Endothelial cell (in vitro differentiated cells): Measurements from ENCODE around the gene YJEFN3. TPM values are rescaled to one million over a fixed set of nuclear protein-coding genes. Genes with fewer than 3 reads are reported as not detected.

ENCODE experiments used
- DNase-seq: peaks from one replicate; pipeline ENCODE4 v3.0.0; 2021; ENCODE audit warnings: low spot score
- H3K27ac Mint-ChIP-seq: one replicate; pipeline ENCODE4 v1.8.0; 2021; ENCODE audit warnings: mixed read lengths, inconsistent platforms; ENCODE audit not compliant: unreplicated experiment
- H3K27me3 Mint-ChIP-seq: one replicate; pipeline ENCODE4 v1.8.0; 2021; ENCODE audit warnings: mild to moderate bottlenecking, moderate library complexity, mixed read lengths, inconsistent platforms; ENCODE audit not compliant: unreplicated experiment
- H3K36me3 Mint-ChIP-seq: one replicate; pipeline ENCODE4 v1.8.0; 2021; ENCODE audit warnings: mild to moderate bottlenecking, low read depth, mixed read lengths, inconsistent platforms; ENCODE audit not compliant: unreplicated experiment
- H3K4me1 Mint-ChIP-seq: one replicate; pipeline ENCODE4 v1.8.0; 2021; ENCODE audit warnings: mild to moderate bottlenecking, mixed read lengths, inconsistent platforms; ENCODE audit not compliant: unreplicated experiment
- H3K4me3 Mint-ChIP-seq: one replicate; pipeline ENCODE4 v1.8.0; 2021; ENCODE audit warnings: mild to moderate bottlenecking, mixed read lengths, inconsistent platforms; ENCODE audit not compliant: unreplicated experiment
- H3K9me3 Mint-ChIP-seq: one replicate; pipeline ENCODE4 v1.8.0; 2021; ENCODE audit warnings: mixed read lengths, inconsistent platforms; ENCODE audit not compliant: unreplicated experiment
- total RNA-seq: library from RNA; stranded (reverse); fragmentation: NEBNext Ultra II Directional; extraction: Animal tissue kit (Norgen Biotek cat#: 25700); gene quantifications from one replicate; pipeline ENCODE4 v1.2.1, GENCODE V29; 2021; ENCODE audit not compliant: unreplicated experiment
- TF ChIP-seq, protein P1 (sequence below): fragments of 200-600 bp; sonication (generic); IDR thresholded peaks from one replicate; pipeline ENCODE4 v1.5.0; 2021; ENCODE audit warnings: antibody characterized with exemption; ENCODE audit not compliant: unreplicated experiment

The YJEFN3 gene
- total RNA-seq, 1 donor from 2014 or later, result 5.2 TPM

GRCh38 chr19:19507354-19507753, 21.4 kb upstream of the YJEFN3 start:
- Mint-ChIP-seq H3K9me3 (no peaks in the 10 kb centered on the region), H3K4me3 (no peak overlapping the region), H3K27ac (no peak overlapping the region), H3K4me1 (no peaks in the 10 kb centered on the region), H3K27me3 (peaks cover 11% of the 10 kb centered on the region), H3K36me3 (peaks cover 28% of the 10 kb centered on the region)
- DNase-seq, result no peak
- TF ChIP-seq, protein P1, sequence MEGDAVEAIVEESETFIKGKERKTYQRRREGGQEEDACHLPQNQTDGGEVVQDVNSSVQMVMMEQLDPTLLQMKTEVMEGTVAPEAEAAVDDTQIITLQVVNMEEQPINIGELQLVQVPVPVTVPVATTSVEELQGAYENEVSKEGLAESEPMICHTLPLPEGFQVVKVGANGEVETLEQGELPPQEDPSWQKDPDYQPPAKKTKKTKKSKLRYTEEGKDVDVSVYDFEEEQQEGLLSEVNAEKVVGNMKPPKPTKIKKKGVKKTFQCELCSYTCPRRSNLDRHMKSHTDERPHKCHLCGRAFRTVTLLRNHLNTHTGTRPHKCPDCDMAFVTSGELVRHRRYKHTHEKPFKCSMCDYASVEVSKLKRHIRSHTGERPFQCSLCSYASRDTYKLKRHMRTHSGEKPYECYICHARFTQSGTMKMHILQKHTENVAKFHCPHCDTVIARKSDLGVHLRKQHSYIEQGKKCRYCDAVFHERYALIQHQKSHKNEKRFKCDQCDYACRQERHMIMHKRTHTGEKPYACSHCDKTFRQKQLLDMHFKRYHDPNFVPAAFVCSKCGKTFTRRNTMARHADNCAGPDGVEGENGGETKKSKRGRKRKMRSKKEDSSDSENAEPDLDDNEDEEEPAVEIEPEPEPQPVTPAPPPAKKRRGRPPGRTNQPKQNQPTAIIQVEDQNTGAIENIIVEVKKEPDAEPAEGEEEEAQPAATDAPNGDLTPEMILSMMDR, result no peak

- Mint-ChIP-seq H3K9me3 (no peaks in the 10 kb centered on the region), H3K27me3 (peaks cover 7% of the 10 kb centered on the region), H3K4me3 (no peak overlapping the region), H3K27ac (no peak overlapping the region), H3K4me1 (no peaks in the 10 kb centered on the region), H3K36me3 (peaks cover 20% of the 10 kb centered on the region)
- TF ChIP-seq, protein P1, result no peak
- DNase-seq, result no peak
Observed at GRCh38 chr19:19508217-19508616, 20.5 kb upstream of the YJEFN3 start.

DNA sequence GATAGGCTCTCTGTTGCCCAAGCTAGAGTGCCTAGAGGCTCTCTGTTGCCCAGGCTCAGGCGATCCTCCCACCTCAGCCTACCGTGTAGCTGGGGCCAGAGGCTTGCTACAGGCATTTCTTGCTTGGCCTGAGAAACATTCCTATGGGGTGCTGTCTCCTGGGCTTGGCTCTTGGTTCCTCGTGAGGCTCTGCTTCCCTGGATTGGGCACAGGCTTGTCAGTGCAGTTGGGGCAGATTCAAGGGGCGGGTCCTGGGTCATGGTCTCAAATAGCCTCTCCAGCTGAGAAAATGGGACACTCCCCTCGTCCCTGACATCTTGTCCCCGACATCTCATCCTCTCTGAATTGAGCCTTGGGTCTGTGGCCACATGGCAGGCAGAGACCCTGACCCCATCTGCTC, 18.3 kb upstream of the YJEFN3 start:
- TF ChIP-seq, protein P1, result no peak
- H3K36me3 Mint-ChIP-seq, result peaks cover 11% of the 10 kb centered on the region
- DNase-seq, result no peak
- H3K9me3 Mint-ChIP-seq, result no peaks in the 10 kb centered on the region
- H3K27me3 Mint-ChIP-seq, result peaks cover 7% of the 10 kb centered on the region
- no peaks in the 10 kb centered on the region for H3K4me1 Mint-ChIP-seq
- H3K4me3 Mint-ChIP-seq, result no peak overlapping the region
- H3K27ac Mint-ChIP-seq, result no peak overlapping the region

DNA sequence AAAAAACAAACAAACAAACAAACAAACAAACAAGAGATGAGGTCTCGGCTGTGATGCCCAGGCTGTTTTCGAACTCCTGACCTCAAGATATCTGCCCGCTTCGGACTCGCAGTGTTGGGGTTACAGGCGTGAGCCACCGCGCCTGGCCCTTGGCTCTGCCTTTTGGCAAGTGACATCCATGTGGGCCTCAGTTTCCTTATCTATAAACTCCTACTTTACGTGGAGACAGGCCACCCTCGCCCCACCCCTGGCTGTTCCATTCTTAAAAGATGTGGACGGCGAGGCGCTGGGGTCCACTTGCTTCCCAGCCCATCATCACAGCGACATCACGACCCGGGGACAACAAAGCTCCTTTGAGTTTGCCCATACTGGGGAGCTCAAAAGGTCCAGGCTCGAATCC, 15.0 kb upstream of the YJEFN3 start:
- TF ChIP-seq, protein P1, result no peak
- Mint-ChIP-seq H3K36me3 (no peaks in the 10 kb centered on the region), H3K4me1 (no peaks in the 10 kb centered on the region), H3K4me3 (no peak overlapping the region), H3K27me3 (peaks cover 8% of the 10 kb centered on the region), H3K27ac (no peak overlapping the region), H3K9me3 (no peaks in the 10 kb centered on the region)
- no peak for DNase-seq

- no peaks in the 10 kb centered on the region for H3K9me3 Mint-ChIP-seq
- peaks cover 10% of the 10 kb centered on the region for H3K27me3 Mint-ChIP-seq
- no peaks in the 10 kb centered on the region for H3K36me3 Mint-ChIP-seq
- H3K4me1 Mint-ChIP-seq, result no peaks in the 10 kb centered on the region
- H3K27ac Mint-ChIP-seq, result no peak overlapping the region
- H3K4me3 Mint-ChIP-seq, result no peak overlapping the region
- TF ChIP-seq, protein P1, result no peak
- no peak for DNase-seq
Observed at GRCh38 chr19:19514215-19514657, 14.5 kb upstream of the YJEFN3 start.
